Myocyte (in vitro differentiated cells): ENCODE results near the gene ATP6V0C. TPM values are rescaled to one million over a fixed set of nuclear protein-coding genes. Genes with fewer than 3 reads are reported as not detected.
A peak's percentile ranks its signal among the peaks of the same experiment; 100 is the strongest.
"Not testable (repeated sequence)": the region's sequence is repeated elsewhere in the genome, so short reads cannot be mapped to it uniquely, and the experiment has no call there.

Experiments used
- DNase-seq: peaks from one replicate; pipeline ENCODE4 v3.0.0-alpha.2; 2012; ENCODE audit warnings: low read depth
- microRNA counts: library from miRNA; unstranded; fragments of <30 nt; microRNA quantifications from one replicate; lab custom pipeline; 2016
- microRNA-seq: library from miRNA; unstranded; fragments of <30 nt; microRNA quantifications from one replicate; pipeline ENCODE4, GENCODE V29; 2016
- total RNA-seq: library from RNA; depleted of rRNA; stranded (reverse); fragments of >200 nt; gene quantifications from 2 replicates; pipeline ENCODE4 v1.2.3, GENCODE V29; 2014

The ATP6V0C gene
- total RNA-seq, 1 donor from 2014 or later: 59.2 TPM

- DNase-seq: not testable (repeated sequence)
Observed at GRCh38 chr16:2540912-2541311, 27.2 kb downstream of the ATP6V0C start.

- peak; percentile 59 for DNase-seq
Observed at GRCh38 chr16:2541409-2541808, 27.7 kb downstream of the ATP6V0C start.

GRCh38 chr16:2543771-2544170 is 30.0 kb downstream of the ATP6V0C start:
- DNase-seq: not testable (repeated sequence)

- DNase-seq: not testable (repeated sequence)
Observed at GRCh38 chr16:2550283-2550878, 36.6 kb downstream of the ATP6V0C start.

GRCh38 chr16:2551420-2551889 is 37.7 kb downstream of the ATP6V0C start:
- DNase-seq: not testable (repeated sequence)

GRCh38 chr16:2554709-2555425 is 41.1 kb downstream of the ATP6V0C start:
- not testable (repeated sequence) for DNase-seq

GRCh38 chr16:2557150-2557549 is 43.4 kb downstream of the ATP6V0C start:
- not testable (repeated sequence) for DNase-seq

- DNase-seq: not testable (repeated sequence)
Observed at GRCh38 chr16:2560131-2560797, 46.5 kb downstream of the ATP6V0C start.

- DNase-seq: not testable (repeated sequence)
Observed at GRCh38 chr16:2560798-2561133, 47.0 kb downstream of the ATP6V0C start.

- not testable (repeated sequence) for DNase-seq
Observed at GRCh38 chr16:2567506-2567905, 53.8 kb downstream of the ATP6V0C start.

GRCh38 chr16:2568573-2568972 is 54.8 kb downstream of the ATP6V0C start:
- DNase-seq: not testable (repeated sequence)

MicroRNAs within 50 kb of the gene (microRNA counts, 767-probe panel; counts per million panel counts)
- microRNA hsa-miR-3178 (lab: Ali Mortazavi, UCI): not detected

Small RNAs within 50 kb of the gene (microRNA-seq; reads per million reads assigned to microRNA genes)
- gene MIR3178 (not detected), gene MIR6768 (not detected)

Other genes starting within 250 kb of the ATP6V0C start
- gene RNPS1, start 245.8 kb upstream of the ATP6V0C start, total RNA-seq: 109 and 136 TPM in 2 replicates
- 7.0 and 12.1 TPM in 2 replicates for gene ABCA3, start 173.2 kb upstream of the ATP6V0C start, total RNA-seq
- gene CCNF, start 84.5 kb upstream of the ATP6V0C start, total RNA-seq: 3.1 and 3.2 TPM in 2 replicates
- gene TEDC2, start 53.8 kb upstream of the ATP6V0C start, total RNA-seq: 5.7 and 10.4 TPM in 2 replicates
- gene NTN3, start 42.7 kb upstream of the ATP6V0C start, total RNA-seq: 0.10 TPM in 1 of 2 replicates, not detected in the other
- 27.6 and 46.3 TPM in 2 replicates for gene TBC1D24, start 38.8 kb upstream of the ATP6V0C start, total RNA-seq
- 39.7 and 47.1 TPM in 2 replicates for gene AMDHD2, start 6.4 kb downstream of the ATP6V0C start, total RNA-seq
- 0.32 TPM in 1 of 2 replicates, not detected in the other for gene CEMP1, start 17.5 kb downstream of the ATP6V0C start, total RNA-seq
- 22.4 and 22.6 TPM in 2 replicates for gene PDPK1, start 24.1 kb downstream of the ATP6V0C start, total RNA-seq
- 39.0 and 40.6 TPM in 2 replicates for gene KCTD5, start 168.6 kb downstream of the ATP6V0C start, total RNA-seq
- gene PRSS27, start 206.3 kb downstream of the ATP6V0C start, total RNA-seq: 0.26 and 0.62 TPM in 2 replicates
- 93.5 and 93.8 TPM in 2 replicates for gene SRRM2, start 238.7 kb downstream of the ATP6V0C start, total RNA-seq